ENCODE results near the gene ARHGAP15.
A peak's percentile ranks its signal among the peaks of the same experiment; 100 is the strongest.

Gene ARHGAP15

GRCh38 chr2:143146366-143146765 is 17.1 kb downstream of the ARHGAP15 start:
- DNase-seq = no peak

GRCh38 chr2:143146815-143147530 is 17.8 kb downstream of the ARHGAP15 start:
- DNase-seq = no peak

GRCh38 chr2:143148011-143148410 is 18.8 kb downstream of the ARHGAP15 start:
- no peak for DNase-seq

- DNase-seq = no peak
These were observed 19.5 kb downstream of the ARHGAP15 start for GRCh38 chr2:143148757-143149156.

- no peak for DNase-seq
These were observed 21.1 kb downstream of the ARHGAP15 start for GRCh38 chr2:143150287-143150686.

GRCh38 chr2:143151111-143151752 is 22.0 kb downstream of the ARHGAP15 start:
- DNase-seq = no peak

GRCh38 chr2:143152219-143152618 is 23.0 kb downstream of the ARHGAP15 start:
- DNase-seq = no peak

GRCh38 chr2:143152637-143153036 is 23.4 kb downstream of the ARHGAP15 start:
- DNase-seq = no peak

GRCh38 chr2:143155661-143156060 is 26.4 kb downstream of the ARHGAP15 start:
- DNase-seq = no peak

GRCh38 chr2:143157001-143157400 is 27.8 kb downstream of the ARHGAP15 start:
- DNase-seq = no peak

GRCh38 chr2:143157418-143157817 is 28.2 kb downstream of the ARHGAP15 start:
- DNase-seq = no peak

- no peak for DNase-seq
These were observed 28.9 kb downstream of the ARHGAP15 start for GRCh38 chr2:143158098-143158497.

GRCh38 chr2:143158551-143159485 is 29.6 kb downstream of the ARHGAP15 start:
- no peak for DNase-seq

- no peak for DNase-seq
These were observed 30.2 kb downstream of the ARHGAP15 start for GRCh38 chr2:143159486-143159840.

- no peak for DNase-seq
These were observed 31.8 kb downstream of the ARHGAP15 start for GRCh38 chr2:143160732-143161707.

GRCh38 chr2:143162123-143162837 is 33.1 kb downstream of the ARHGAP15 start:
- peak; percentile 64 for DNase-seq

- no peak for DNase-seq
These were observed 33.8 kb downstream of the ARHGAP15 start for GRCh38 chr2:143162997-143163396.

GRCh38 chr2:143163499-143163898 is 34.3 kb downstream of the ARHGAP15 start:
- DNase-seq = no peak

GRCh38 chr2:143165291-143165690 is 36.1 kb downstream of the ARHGAP15 start:
- no peak for DNase-seq

GRCh38 chr2:143169105-143169504 is 39.9 kb downstream of the ARHGAP15 start:
- DNase-seq = no peak

GRCh38 chr2:143171817-143172216 is 42.6 kb downstream of the ARHGAP15 start:
- no peak for DNase-seq

GRCh38 chr2:143175438-143175837 is 46.2 kb downstream of the ARHGAP15 start:
- DNase-seq = no peak
